Measurements from ENCODE around the gene DPM3. TPM values are rescaled to one million over a fixed set of nuclear protein-coding genes. Genes with fewer than 3 reads are reported as not detected.
A peak's percentile ranks its signal among the peaks of the same experiment; 100 is the strongest.

Gene DPM3
- total and polyA plus RNA-seq, 2 of the 13 experiments (the other 11 are each of a cell fraction or from before 2014, with no cell fraction given), result 23.2 to 53.4 TPM

GRCh38 chr1:155091071-155092051, 49.0 kb downstream of the DPM3 start (continued):
- TF ChIP-seq, protein P1, sequence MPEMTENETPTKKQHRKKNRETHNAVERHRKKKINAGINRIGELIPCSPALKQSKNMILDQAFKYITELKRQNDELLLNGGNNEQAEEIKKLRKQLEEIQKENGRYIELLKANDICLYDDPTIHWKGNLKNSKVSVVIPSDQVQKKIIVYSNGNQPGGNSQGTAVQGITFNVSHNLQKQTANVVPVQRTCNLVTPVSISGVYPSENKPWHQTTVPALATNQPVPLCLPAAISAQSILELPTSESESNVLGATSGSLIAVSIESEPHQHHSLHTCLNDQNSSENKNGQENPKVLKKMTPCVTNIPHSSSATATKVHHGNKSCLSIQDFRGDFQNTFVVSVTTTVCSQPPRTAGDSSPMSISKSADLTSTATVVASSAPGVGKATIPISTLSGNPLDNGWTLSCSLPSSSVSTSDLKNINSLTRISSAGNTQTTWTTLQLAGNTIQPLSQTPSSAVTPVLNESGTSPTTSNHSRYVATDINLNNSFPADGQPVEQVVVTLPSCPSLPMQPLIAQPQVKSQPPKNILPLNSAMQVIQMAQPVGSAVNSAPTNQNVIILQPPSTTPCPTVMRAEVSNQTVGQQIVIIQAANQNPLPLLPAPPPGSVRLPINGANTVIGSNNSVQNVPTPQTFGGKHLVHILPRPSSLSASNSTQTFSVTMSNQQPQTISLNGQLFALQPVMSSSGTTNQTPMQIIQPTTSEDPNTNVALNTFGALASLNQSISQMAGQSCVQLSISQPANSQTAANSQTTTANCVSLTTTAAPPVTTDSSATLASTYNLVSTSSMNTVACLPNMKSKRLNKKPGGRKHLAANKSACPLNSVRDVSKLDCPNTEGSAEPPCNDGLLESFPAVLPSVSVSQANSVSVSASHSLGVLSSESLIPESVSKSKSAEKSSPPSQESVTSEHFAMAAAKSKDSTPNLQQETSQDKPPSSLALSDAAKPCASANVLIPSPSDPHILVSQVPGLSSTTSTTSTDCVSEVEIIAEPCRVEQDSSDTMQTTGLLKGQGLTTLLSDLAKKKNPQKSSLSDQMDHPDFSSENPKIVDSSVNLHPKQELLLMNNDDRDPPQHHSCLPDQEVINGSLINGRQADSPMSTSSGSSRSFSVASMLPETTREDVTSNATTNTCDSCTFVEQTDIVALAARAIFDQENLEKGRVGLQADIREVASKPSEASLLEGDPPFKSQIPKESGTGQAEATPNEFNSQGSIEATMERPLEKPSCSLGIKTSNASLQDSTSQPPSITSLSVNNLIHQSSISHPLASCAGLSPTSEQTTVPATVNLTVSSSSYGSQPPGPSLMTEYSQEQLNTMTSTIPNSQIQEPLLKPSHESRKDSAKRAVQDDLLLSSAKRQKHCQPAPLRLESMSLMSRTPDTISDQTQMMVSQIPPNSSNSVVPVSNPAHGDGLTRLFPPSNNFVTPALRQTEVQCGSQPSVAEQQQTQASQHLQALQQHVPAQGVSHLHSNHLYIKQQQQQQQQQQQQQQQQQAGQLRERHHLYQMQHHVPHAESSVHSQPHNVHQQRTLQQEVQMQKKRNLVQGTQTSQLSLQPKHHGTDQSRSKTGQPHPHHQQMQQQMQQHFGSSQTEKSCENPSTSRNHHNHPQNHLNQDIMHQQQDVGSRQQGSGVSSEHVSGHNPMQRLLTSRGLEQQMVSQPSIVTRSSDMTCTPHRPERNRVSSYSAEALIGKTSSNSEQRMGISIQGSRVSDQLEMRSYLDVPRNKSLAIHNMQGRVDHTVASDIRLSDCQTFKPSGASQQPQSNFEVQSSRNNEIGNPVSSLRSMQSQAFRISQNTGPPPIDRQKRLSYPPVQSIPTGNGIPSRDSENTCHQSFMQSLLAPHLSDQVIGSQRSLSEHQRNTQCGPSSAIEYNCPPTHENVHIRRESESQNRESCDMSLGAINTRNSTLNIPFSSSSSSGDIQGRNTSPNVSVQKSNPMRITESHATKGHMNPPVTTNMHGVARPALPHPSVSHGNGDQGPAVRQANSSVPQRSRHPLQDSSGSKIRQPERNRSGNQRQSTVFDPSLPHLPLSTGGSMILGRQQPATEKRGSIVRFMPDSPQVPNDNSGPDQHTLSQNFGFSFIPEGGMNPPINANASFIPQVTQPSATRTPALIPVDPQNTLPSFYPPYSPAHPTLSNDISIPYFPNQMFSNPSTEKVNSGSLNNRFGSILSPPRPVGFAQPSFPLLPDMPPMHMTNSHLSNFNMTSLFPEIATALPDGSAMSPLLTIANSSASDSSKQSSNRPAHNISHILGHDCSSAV (CRISPR knock-in tag; IDR thresholded peaks at IDR 0.05; ENCODE audit: borderline replicate concordance), result no peak
- TF ChIP-seq ATAD3A (CRISPR knock-in tag; IDR thresholded peaks at IDR 0.05), result no peak
- TF ChIP-seq NFKB2 (CRISPR knock-in tag; IDR thresholded peaks at IDR 0.05; ENCODE audit: borderline replicate concordance), result no peak
- peak; percentile 53; the same call in 1 of the 2 replicates for TF ChIP-seq MIXL1 (CRISPR knock-in tag; IDR thresholded peaks at IDR 0.05)
- TF ChIP-seq, protein P2, sequence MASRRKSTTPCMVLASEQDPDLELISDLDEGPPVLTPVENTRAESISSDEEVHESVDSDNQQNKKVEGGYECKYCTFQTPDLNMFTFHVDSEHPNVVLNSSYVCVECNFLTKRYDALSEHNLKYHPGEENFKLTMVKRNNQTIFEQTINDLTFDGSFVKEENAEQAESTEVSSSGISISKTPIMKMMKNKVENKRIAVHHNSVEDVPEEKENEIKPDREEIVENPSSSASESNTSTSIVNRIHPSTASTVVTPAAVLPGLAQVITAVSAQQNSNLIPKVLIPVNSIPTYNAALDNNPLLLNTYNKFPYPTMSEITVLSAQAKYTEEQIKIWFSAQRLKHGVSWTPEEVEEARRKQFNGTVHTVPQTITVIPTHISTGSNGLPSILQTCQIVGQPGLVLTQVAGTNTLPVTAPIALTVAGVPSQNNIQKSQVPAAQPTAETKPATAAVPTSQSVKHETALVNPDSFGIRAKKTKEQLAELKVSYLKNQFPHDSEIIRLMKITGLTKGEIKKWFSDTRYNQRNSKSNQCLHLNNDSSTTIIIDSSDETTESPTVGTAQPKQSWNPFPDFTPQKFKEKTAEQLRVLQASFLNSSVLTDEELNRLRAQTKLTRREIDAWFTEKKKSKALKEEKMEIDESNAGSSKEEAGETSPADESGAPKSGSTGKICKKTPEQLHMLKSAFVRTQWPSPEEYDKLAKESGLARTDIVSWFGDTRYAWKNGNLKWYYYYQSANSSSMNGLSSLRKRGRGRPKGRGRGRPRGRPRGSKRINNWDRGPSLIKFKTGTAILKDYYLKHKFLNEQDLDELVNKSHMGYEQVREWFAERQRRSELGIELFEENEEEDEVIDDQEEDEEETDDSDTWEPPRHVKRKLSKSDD (CRISPR knock-in tag; IDR thresholded peaks at IDR 0.05; ENCODE audit: low read depth), result no peak; the same call in 1 of the 2 replicates
- TF ChIP-seq TCF7 (IDR thresholded peaks at IDR 0.05; ENCODE audit: low read depth), result peak; percentile 64
- TF ChIP-seq, protein P3, sequence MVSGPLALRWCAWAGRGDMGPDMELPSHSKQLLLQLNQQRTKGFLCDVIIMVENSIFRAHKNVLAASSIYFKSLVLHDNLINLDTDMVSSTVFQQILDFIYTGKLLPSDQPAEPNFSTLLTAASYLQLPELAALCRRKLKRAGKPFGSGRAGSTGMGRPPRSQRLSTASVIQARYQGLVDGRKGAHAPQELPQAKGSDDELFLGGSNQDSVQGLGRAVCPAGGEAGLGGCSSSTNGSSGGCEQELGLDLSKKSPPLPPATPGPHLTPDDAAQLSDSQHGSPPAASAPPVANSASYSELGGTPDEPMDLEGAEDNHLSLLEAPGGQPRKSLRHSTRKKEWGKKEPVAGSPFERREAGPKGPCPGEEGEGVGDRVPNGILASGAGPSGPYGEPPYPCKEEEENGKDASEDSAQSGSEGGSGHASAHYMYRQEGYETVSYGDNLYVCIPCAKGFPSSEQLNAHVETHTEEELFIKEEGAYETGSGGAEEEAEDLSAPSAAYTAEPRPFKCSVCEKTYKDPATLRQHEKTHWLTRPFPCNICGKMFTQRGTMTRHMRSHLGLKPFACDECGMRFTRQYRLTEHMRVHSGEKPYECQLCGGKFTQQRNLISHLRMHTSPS (CRISPR knock-in tag; IDR thresholded peaks at IDR 0.05; ENCODE audit: low read depth), result peak; percentile 75; the same call in 1 of the 2 replicates
- no peak for TF ChIP-seq CC2D1A (CRISPR knock-in tag; IDR thresholded peaks at IDR 0.05)
- no peak for TF ChIP-seq ZKSCAN1 (IDR thresholded peaks at IDR 0.05; ENCODE audit: low read length)
- TF ChIP-seq ELK4 (CRISPR knock-in tag; IDR thresholded peaks at IDR 0.05; ENCODE audit: borderline replicate concordance), result no peak
- peak; percentile 46 for TF ChIP-seq EED (CRISPR knock-in tag; IDR thresholded peaks at IDR 0.05)
- TF ChIP-seq MYC (CRISPR knock-in tag; IDR thresholded peaks at IDR 0.05; ENCODE audit: borderline replicate concordance), result peak; percentile 97
- no peak for TF ChIP-seq ZKSCAN5 (CRISPR knock-in tag; IDR thresholded peaks at IDR 0.05)
- TF ChIP-seq ZNF230 (CRISPR knock-in tag; IDR thresholded peaks at IDR 0.05), result no peak
